Kidney capillary endothelial cell (primary cell): Measurements from ENCODE around the gene ARL10.

Experiments
- DNase-seq: peaks from one replicate; pipeline ENCODE4 v3.0.0-alpha.2; 2018; ENCODE audit warnings: low spot score

ARL10 gene

DNA sequence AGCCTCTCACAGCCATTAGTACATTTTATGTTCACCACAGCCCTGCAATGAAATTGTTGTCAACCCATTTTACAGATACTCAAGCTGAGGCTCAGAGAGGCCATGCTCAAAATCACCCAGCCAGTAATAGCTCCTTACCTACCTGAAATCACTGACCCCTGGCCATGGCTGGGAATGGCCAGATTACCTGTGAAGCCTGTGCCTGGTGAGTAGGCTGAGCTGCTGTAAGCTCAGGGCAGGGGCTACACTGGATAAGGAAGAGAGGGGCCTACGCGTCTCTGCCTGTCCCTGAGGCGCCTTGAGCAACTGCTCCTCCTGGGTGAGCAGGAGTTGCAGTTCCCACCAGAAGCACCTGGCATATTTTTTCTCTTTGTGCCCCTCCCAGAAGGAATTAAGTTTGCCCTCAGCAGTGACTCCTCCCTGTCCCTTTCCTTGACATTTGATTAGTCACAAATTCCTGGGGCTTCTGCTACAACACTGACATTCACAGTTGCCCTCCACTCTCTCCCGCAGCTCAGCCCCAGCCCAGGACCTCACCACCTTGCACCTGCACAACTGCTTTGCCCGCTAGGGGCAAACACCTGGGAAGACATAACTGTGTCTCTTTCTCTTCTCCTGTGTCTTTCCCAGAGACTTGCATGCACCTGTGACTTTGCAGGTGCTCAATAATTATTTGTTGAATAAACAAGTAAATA is 45.3 kb downstream of the ARL10 start:
- no peak for DNase-seq

- no peak for DNase-seq
Observed at GRCh38 chr5:176412517-176413254, 47.4 kb downstream of the ARL10 start.

- no peak for DNase-seq
Observed at GRCh38 chr5:176413255-176413565, 47.9 kb downstream of the ARL10 start.

DNA sequence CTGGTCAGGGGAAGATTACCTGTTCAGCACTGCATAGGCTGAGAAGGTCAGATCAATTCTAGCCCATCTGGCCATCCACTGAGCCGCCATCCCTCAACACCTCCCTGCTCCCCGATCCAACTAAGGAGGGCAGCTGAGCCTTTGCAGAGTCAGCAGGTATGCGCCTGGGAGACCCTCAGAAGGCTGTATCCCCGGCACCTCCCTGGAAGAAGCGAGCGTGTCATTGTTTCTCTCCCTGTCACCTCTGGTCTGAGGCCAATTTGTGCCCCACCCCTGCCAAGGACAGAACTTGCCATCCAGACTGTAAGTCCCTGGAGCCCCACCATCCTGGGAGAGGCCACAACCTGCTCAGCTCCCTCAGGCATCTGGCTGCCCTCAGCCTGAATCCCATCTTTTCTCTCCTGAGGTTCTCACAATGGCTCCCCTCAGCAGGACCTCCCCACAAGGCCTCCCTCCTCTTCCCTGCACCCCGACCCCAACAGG is 48.5 kb downstream of the ARL10 start:
- DNase-seq = no peak

DNA sequence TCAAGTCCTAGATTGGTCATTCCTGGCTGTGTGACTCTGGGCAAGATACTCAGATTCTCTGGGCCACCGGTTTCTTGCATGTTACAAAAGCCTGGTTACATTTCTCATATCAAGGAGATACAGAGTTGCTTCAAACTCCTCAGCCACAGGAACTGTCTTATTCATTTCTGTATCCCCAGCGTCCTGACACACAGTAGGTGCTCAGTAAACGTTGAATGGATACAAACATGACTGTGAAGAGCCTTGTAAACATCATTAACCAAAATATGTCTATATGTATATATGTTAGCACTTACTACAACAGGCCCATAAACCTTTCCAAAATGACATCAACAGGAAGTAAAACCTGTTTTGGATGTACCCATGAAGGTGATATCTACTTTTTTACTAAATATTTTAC is 49.4 kb downstream of the ARL10 start:
- DNase-seq = no peak

DNA sequence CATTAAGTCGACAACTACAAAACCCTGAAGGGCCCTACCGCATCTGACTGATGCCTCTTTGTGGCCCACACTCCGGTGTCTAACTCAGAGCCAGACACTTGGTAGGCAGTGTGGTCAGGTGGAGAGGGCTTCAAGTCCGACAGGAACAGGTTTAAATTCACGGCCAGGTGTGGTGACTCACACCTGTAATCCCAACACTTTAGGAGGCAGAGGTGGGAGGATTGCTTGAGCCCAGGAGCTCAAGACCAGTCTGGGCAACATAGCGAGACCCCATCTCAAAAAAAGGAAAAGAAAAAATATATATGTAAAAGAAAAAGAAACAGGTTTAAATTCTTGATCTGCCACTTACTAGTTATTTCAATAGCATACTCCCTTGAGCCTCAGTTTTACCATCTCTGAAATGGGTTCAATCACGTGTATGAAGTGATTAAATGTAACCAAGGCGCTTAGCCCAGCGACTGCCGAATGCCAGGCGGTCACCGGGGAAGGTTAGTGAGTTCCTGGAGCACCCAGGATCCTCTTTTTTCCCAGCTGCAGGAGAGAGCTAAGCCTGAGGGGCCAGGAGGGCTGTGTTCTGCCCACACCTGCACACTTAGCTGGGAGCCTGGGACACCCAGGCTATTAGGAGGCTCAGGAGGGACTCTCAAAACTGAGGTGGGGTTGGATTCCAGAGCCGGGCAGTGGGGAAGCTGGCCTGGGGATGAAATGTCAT is 50.1 kb downstream of the ARL10 start:
- DNase-seq = no peak

GRCh38 chr5:176415952-176416924 is 51.0 kb downstream of the ARL10 start, which contains the start of gene CLTB:
CLTB (minus strand) TSS chr5:176416539; CDS start chr5:176416363, 176 bp downstream.
- DNase-seq = peak; percentile 88

- no peak for DNase-seq
Observed at GRCh38 chr5:176416965-176417364, 51.7 kb downstream of the ARL10 start.

DNA sequence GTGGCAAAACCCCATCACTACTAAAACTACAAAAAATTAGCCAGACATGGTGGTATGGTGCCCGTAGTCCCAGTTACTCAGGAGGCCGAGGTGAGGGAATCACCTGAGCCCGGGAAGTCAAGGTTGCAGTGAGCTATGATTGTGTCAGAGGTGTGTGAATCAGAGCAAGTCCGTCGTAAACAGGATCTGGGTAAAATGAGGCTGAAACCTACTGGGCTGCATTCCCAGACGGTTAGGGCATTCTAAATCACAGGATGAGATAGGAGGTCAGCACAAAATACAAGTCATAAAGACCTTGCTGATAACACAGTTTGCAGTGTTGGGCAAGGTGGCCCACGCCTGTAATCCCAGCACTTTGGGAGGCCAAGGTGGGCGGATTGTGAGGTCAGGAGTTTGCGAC is 53.0 kb downstream of the ARL10 start:
- no peak for DNase-seq

DNA sequence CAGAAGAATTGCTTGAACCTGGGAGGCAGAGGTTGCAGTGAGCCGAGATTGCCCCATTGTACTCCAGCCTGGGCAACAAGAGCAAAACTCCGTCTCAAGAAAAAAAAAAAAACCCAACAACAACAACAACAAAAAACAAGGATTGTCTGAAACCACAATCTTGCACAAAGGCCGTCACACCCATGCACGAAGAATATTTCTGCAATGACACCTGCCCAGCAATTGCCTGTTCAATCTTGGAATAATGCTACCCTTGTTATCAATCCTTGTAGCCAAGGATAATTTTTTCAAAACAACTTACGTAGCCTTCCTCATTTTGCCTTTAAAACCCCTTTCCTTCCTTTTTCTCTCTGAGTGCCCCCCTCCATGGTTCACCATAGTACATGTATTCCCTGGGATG is 54.8 kb downstream of the ARL10 start:
- no peak for DNase-seq

GRCh38 chr5:176420972-176421544 is 55.8 kb downstream of the ARL10 start:
- no peak for DNase-seq

DNA sequence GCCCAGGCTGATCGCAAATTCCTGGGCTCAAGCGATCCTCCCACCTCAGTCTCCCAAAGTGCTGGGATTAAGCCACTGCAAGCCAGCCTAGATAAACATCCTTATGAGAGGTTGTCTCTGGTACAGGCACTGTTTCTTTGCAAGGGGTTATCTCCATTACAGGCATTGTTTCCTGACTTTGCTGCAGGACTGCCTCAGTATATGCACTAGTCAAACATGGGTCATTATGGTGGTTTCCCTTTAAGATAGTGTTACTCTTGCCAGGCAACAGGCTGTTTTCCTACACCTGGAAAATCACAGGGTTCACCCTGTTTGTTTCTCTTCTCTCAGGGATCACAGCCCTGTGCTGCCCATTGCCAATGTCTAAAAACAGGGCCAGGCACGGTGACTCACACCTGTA is 58.9 kb downstream of the ARL10 start:
- no peak for DNase-seq

GRCh38 chr5:176425138-176425537 is 59.9 kb downstream of the ARL10 start:
- no peak for DNase-seq

DNA sequence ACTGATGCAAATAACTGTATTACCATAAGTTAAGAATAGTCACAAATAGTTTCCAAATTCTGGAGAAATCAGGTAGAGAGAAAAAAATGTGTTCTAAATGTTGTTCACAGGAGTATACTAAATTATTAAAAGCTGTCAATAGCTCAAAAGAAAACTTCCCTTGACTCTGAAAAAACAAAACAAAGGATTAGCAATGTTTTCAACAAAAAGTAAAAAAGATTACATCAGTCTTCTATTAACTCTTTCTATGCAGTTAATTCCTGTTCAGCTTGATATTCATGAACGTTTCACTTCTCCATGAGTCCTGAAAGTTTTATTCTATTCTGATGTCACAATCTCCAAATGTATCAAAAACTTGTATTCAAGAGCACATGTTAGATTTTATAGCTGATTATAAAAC is 60.5 kb downstream of the ARL10 start:
- DNase-seq = no peak

- no peak for DNase-seq
Observed at GRCh38 chr5:176426876-176427275, 61.6 kb downstream of the ARL10 start.

- no peak for DNase-seq
Observed at GRCh38 chr5:176427971-176428370, 62.7 kb downstream of the ARL10 start.

GRCh38 chr5:176429972-176430371 is 64.7 kb downstream of the ARL10 start:
- DNase-seq = no peak
